HCT116 (cell line): ENCODE results near the gene LMNA. TPM values are rescaled to one million over a fixed set of nuclear protein-coding genes. Genes with fewer than 3 reads are reported as not detected.

ENCODE experiments used
- ATAC-seq: fragments of 200-7000 bp; cut with Tn5 transposase; 2 replicates; pipeline ENCODE4 v1.9.1; 2020; ENCODE audit warnings: mild to moderate bottlenecking, moderate library complexity
- BruUV-seq: library from RNA; stranded (reverse); fragments of 400-500 nt; replicated peaks from 2 replicates; lab custom pipeline; 2021; lab: Mats Ljungman, UMichigan
- CTCF ChIA-PET: fragments of 300-600 bp; sonication (Branson Sonifier 250); formaldehyde crosslinking; loops from one replicate; lab custom pipeline; 2021; ENCODE audit warnings: antibody characterized with exemption; lab: Charles Lee
- POLR2A ChIA-PET: fragments of 300-600, 350-600 bp; sonication (Branson Sonifier 250); formaldehyde crosslinking; loops from one replicate; lab custom pipeline; 2021; ENCODE audit warnings: antibody characterized with exemption; lab: Charles Lee
- RAD21 ChIA-PET, 2 experiments: fragments of 300-600 bp; sonication (Branson Sonifier 250); formaldehyde crosslinking; loops; one replicate each; lab custom pipeline; 2023; ENCODE audit warnings: low total read pairs in 2 of 2; ENCODE audit not compliant: uncharacterized antibody in 2 of 2, unreplicated experiment in 2 of 2, low non-redundant PET in 1 of 2; lab: Charles Lee
- DNase-seq: peaks from one replicate; pipeline ENCODE4 v3.0.0-alpha.2; 2010; ENCODE audit warnings: low read depth, low spot score
- H2AFZ ChIP-seq: fragments of 200-600 bp; shearing (Covaris generic), sonication (generic); 2 replicates; pipeline ENCODE4 v1.6.1; 2017; ENCODE audit warnings: low read depth, mixed run types, mixed read lengths, antibody characterized with exemption, low read length; ENCODE audit not compliant: poor library complexity, severe bottlenecking
- H3K27ac ChIP-seq: 2 replicates; pipeline ENCODE4 v1.5.1; 2012; ENCODE audit warnings: low read depth, low read length
- H3K27me3 ChIP-seq: fragments of 200-600 bp; sonication (generic); 2 replicates; pipeline ENCODE4 v1.6.1; 2016; ENCODE audit warnings: mixed run types, low read length, mixed read lengths; ENCODE audit not compliant: insufficient read depth
- H3K36me3 ChIP-seq, 2 experiments: fragments of 200-500 bp in 1 of 2; fragments of 200-600 bp in 1 of 2; sonication (Bioruptor generic) in 1 of 2; sonication (generic) in 1 of 2; 2 replicates each; pipeline versions ENCODE4 v1.5.1 to v1.6.1; 2014 to 2016; ENCODE audit warnings: low read length in 2 of 2, inconsistent platforms in 1 of 2, mixed read lengths in 1 of 2, mixed run types in 1 of 2; ENCODE audit not compliant: insufficient read depth in 2 of 2, control insufficient read depth in 1 of 2
- H3K4me1 ChIP-seq, 2 experiments: fragments of 200-600 bp in 1 of 2; sonication (generic) in 1 of 2; 2 replicates each; pipeline versions ENCODE4 v1.5.1 to v1.6.1; 2012 to 2017; ENCODE audit warnings: low read length in 2 of 2, inconsistent platforms in 1 of 2, mild to moderate bottlenecking in 1 of 2, mixed read lengths in 1 of 2, mixed run types in 1 of 2, moderate library complexity in 1 of 2; ENCODE audit not compliant: insufficient read depth in 2 of 2, control insufficient read depth in 1 of 2
- H3K4me2 ChIP-seq: fragments of 200-600 bp; sonication (generic); 2 replicates; pipeline ENCODE4 v1.6.1; 2017; ENCODE audit warnings: mixed run types, low read length, mixed read lengths
- H3K4me3 ChIP-seq, 2 experiments: fragments of 200-600 bp in 1 of 2; sonication (generic) in 1 of 2; replicated peaks in 1 of 2; 2 replicates each; pipeline ENCODE4 v1.5.1; 2011 to 2016; ENCODE audit warnings: low read length in 2 of 2, control low read depth in 1 of 2, low read depth in 1 of 2, mild to moderate bottlenecking in 1 of 2, mixed read lengths in 1 of 2, mixed run types in 1 of 2
- H3K79me2 ChIP-seq: fragments of 200-600 bp; sonication (generic); 2 replicates; pipeline ENCODE4 v1.6.1; 2017; ENCODE audit warnings: mild to moderate bottlenecking, mixed run types, low read length, moderate library complexity, mixed read lengths; ENCODE audit not compliant: insufficient read depth
- H3K9ac ChIP-seq: fragments of 200-600 bp; sonication (generic); 2 replicates; pipeline ENCODE4 v1.6.1; 2016; ENCODE audit warnings: low read length, mixed read lengths
- H3K9me2 ChIP-seq: fragments of 200-600 bp; sonication (generic), shearing (Covaris generic); 2 replicates; pipeline ENCODE4 v1.6.1; 2017; ENCODE audit warnings: mixed run types, mild to moderate bottlenecking, moderate library complexity; ENCODE audit not compliant: insufficient read depth
- H3K9me3 ChIP-seq, 2 experiments: fragments of 200-500 bp in 1 of 2; fragments of 200-600 bp in 1 of 2; sonication (Bioruptor generic) in 1 of 2; sonication (generic) in 1 of 2; 2 replicates each; pipeline ENCODE4 v1.6.1; 2014 to 2017; ENCODE audit warnings: low read length in 2 of 2, mixed read lengths in 2 of 2, inconsistent platforms in 1 of 2, low read depth in 1 of 2, mild to moderate bottlenecking in 1 of 2, mixed run types in 1 of 2, moderate library complexity in 1 of 2; ENCODE audit not compliant: control insufficient read depth in 1 of 2, insufficient read depth in 1 of 2
- H4K20me1 ChIP-seq: fragments of 200-600 bp; sonication (generic), shearing (Covaris generic); 2 replicates; pipeline ENCODE4 v1.6.1; 2017; ENCODE audit warnings: mixed run types, mild to moderate bottlenecking, moderate library complexity; ENCODE audit not compliant: insufficient read depth
- CBX3 ChIP-seq: IDR thresholded peaks from 2 replicates; pipeline ENCODE4 v1.6.1; 2012; ENCODE audit warnings: low read depth
- CTCF ChIP-seq, 3 experiments: fragments of 200-600 bp in 1 of 3; sonication (generic) in 1 of 3; IDR thresholded peaks in 2 of 3; conservative IDR thresholded peaks in 1 of 3; 2 replicates each; pipeline ENCODE4 v1.5.1; 2012 to 2017; ENCODE audit warnings: low read depth in 2 of 3, low read length in 2 of 3, antibody characterized with exemption in 1 of 3, borderline replicate concordance in 1 of 3, control low read depth in 1 of 3, mild to moderate bottlenecking in 1 of 3, mixed read lengths in 1 of 3, mixed run types in 1 of 3, moderate library complexity in 1 of 3; ENCODE audit not compliant: insufficient read depth in 1 of 3
- EGR1 ChIP-seq: IDR thresholded peaks from 2 replicates; pipeline ENCODE4 v1.6.1; 2012; ENCODE audit warnings: low read depth
- ELF1 ChIP-seq: IDR thresholded peaks from 2 replicates; pipeline ENCODE4 v1.6.1; 2012; ENCODE audit warnings: low read depth, borderline replicate concordance
- EZH2 ChIP-seq: fragments of 200-600 bp; sonication (generic); IDR thresholded peaks from 2 replicates; pipeline ENCODE4 v1.6.1; 2017; ENCODE audit warnings: antibody characterized with exemption, mixed run types
- FOSL1 ChIP-seq: IDR thresholded peaks from 2 replicates; pipeline ENCODE4 v1.6.1; 2012; ENCODE audit warnings: low read depth
- MAX ChIP-seq: IDR thresholded peaks from 2 replicates; pipeline ENCODE4 v1.6.1; 2012
- POLR2A ChIP-seq: IDR thresholded peaks from 2 replicates; pipeline ENCODE4 v1.7.0; 2011; ENCODE audit warnings: borderline replicate concordance; ENCODE audit not compliant: insufficient read depth, insufficient read length; ENCODE audit errors: extremely low read depth
- POLR2AphosphoS5 ChIP-seq: IDR thresholded peaks from 2 replicates; pipeline ENCODE4 v1.6.1; 2011; ENCODE audit warnings: mild to moderate bottlenecking, low read depth, low read length, moderate library complexity
- REST ChIP-seq: IDR thresholded peaks from 2 replicates; pipeline ENCODE4 v1.6.1; 2012; ENCODE audit warnings: low read depth
- SP1 ChIP-seq: IDR thresholded peaks from 2 replicates; pipeline ENCODE4 v1.6.1; 2012; ENCODE audit warnings: low read depth
- SRF ChIP-seq: IDR thresholded peaks from 2 replicates; pipeline ENCODE4 v1.6.1; 2012; ENCODE audit warnings: low read depth
- TCF7L2 ChIP-seq: IDR thresholded peaks from 2 replicates; pipeline ENCODE4 v1.7.0; 2011; ENCODE audit warnings: borderline replicate concordance, inconsistent platforms; ENCODE audit not compliant: insufficient read depth, insufficient read length; ENCODE audit errors: extremely low read depth
- YY1 ChIP-seq: IDR thresholded peaks from 2 replicates; pipeline ENCODE4 v1.6.1; 2011; ENCODE audit warnings: low read length, low read depth, moderate library complexity, mild to moderate bottlenecking; ENCODE audit not compliant: insufficient replicate concordance; ENCODE audit errors: extremely low read depth
- intact Hi-C: fragments of 100-400 bp; cut with micrococcal nuclease; formaldehyde crosslinking; loops from 2 replicates; pipeline ENCODE4 v1.10.0; 2022
- total RNA-seq: library from RNA; stranded (reverse); gene quantifications from one replicate; pipeline ENCODE4 v1.2.1, GENCODE V29; 2021; ENCODE audit not compliant: unreplicated experiment
- TF ChIP-seq, protein P1 (sequence below): IDR thresholded peaks from 2 replicates; pipeline ENCODE4 v1.6.1; 2012

Gene LMNA
- total RNA-seq, 1 experiment from 2014 or later = 528 TPM

DNA sequence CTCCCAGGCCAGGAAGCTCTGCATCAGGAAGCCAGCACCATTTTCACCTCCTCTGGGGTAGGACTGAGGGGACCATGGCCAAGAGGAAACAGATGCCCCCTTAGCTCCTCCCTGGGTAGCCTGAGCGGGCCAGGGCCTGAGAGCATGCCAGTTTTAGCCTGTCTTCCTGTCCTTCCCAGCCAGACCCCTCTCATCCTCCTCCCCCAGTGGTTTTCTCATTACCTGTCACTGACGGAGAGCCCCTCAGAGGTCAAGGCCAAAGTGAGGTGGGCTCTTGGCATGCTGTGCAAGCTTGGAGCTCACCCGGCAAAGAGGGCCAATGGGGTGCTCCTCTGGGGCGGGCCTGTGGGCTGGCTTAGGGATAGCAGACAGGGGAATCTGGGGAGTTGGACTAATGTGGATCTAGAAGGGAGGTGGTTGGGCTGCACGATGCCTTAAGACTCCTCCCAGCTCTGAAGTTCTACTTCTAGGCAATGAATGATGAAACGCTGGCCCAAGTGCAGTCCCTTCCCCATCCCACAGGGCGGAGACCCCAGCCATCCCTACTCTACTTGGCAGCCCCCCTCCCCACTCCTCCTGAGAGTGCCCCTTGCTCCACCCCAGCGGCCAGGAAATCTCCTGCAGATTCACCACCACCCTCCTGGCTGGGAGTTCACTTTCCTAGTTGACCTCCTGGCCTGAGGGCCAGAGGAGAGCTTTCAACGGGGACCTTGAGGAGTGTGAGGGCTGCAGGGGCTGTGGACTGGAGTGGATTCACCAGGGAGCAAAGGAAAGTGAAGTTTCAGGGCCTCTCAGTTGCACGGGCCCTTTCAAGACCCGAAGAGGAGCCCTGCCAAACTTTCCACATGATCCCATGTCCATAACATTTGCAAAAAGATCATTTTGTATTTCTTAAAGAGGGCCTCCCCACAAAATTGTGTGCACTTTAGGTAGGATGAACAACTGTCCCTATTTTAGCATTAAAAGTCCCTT is 9.4 kb upstream of the LMNA start:
- no peak for ATAC-seq
- no peak overlapping the region for H2AFZ ChIP-seq

More for the DNA sequence above, 9.4 kb upstream of the LMNA start:
- Histone ChIP-seq H3K9me2 (no peaks in the 10 kb centered on the region), H3K4me2 (peak overlapping the region; percentile 89), H3K9me3 (no peaks in the 10 kb centered on the region), H3K36me3 (no peaks in the 10 kb centered on the region)
- RAD21 ChIA-PET = interaction anchor here in 1 of 2 experiments (3.0 kb wide), 1 partner anchor 25 kb away, joined by 14 read pairs; no protein-coding TSS in a partner anchor
- POLR2A ChIA-PET = interaction anchor here (0.6 to 3.5 kb wide), 3 partner anchors 8 to 18 kb away, joined by 3 to 28 read pairs (median 14); partner anchors contain the start of gene LMNA
- no peak for TF ChIP-seq YY1
- no peak for TF ChIP-seq REST
- TF ChIP-seq EZH2 = no peak
- TF ChIP-seq CTCF (IDR thresholded peaks at IDR 0.05 in 2 of 3, conservative IDR thresholded peaks at IDR 0.05 in 1 of 3; ENCODE audit: borderline replicate concordance in 1 of 3, insufficient read depth in 1 of 3, low read depth in 2 of 3, low read length in 2 of 3) = no peak
- no peak for TF ChIP-seq FOSL1
- no peak for TF ChIP-seq SRF
- TF ChIP-seq ELF1 = no peak
- no peak for TF ChIP-seq CBX3
- no peak for TF ChIP-seq EGR1
- no peak for TF ChIP-seq POLR2AphosphoS5
- no peak for TF ChIP-seq MAX
- no peak for TF ChIP-seq SP1
- TF ChIP-seq, protein P1, sequence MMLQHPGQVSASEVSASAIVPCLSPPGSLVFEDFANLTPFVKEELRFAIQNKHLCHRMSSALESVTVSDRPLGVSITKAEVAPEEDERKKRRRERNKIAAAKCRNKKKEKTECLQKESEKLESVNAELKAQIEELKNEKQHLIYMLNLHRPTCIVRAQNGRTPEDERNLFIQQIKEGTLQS = no peak
- no peak for TF ChIP-seq TCF7L2
- no peak for TF ChIP-seq POLR2A
- TF ChIP-seq, all 23 proteins: peak for 0
- H4K20me1 ChIP-seq = no peaks in the 10 kb centered on the region
- H3K79me2 ChIP-seq = 0 out of 2 replicates have a peak, but pooled peaks cover 3% of the 10 kb centered on the region
- BruUV-seq = no TSS peak
- H3K27me3 ChIP-seq = no peaks in the 10 kb centered on the region
- peak overlapping the region; percentile 96 for H3K27ac ChIP-seq
- peak overlapping the region; percentile 84 for H3K9ac ChIP-seq
- CTCF ChIA-PET = interaction anchor here (0.8 to 2.6 kb wide), 5 partner anchors 8 to 23 kb away, joined by 4 to 10 read pairs (median 4); no protein-coding TSS in a partner anchor
- no peak for DNase-seq
- peaks cover 78 to 94% of the 10 kb centered on the region in 2 experiments for H3K4me1 ChIP-seq
- H3K4me3 ChIP-seq = peak overlapping the region; percentile 44 to 56
- intact Hi-C loops = no loop called here
